Mesendoderm (in vitro differentiated cells): ENCODE results near the gene OR8A1.

Experiments
- DNase-seq: peaks from one replicate; pipeline ENCODE4 v3.0.0; 2013
- H2AK5ac ChIP-seq: 2 replicates; pipeline ENCODE4 v1.6.1; 2013; ENCODE audit warnings: low read length, inconsistent platforms
- H2BK120ac ChIP-seq: 2 replicates; pipeline ENCODE4 v1.6.1; 2013; ENCODE audit warnings: low read depth, mild to moderate bottlenecking, low read length, moderate library complexity, mixed read lengths
- H2BK15ac ChIP-seq: replicated peaks from 2 replicates; pipeline ENCODE4 v1.6.1; 2013; ENCODE audit warnings: low read depth, mild to moderate bottlenecking, moderate library complexity
- H2BK5ac ChIP-seq: 2 replicates; pipeline ENCODE4 v1.6.1; 2013; ENCODE audit warnings: low read length, inconsistent platforms
- H3K18ac ChIP-seq: 2 replicates; pipeline ENCODE4 v1.6.1; 2013; ENCODE audit warnings: mild to moderate bottlenecking, low read length, mixed read lengths
- H3K23ac ChIP-seq: one replicate; pipeline ENCODE4 v1.6.1; 2013; ENCODE audit warnings: low read length
- H3K27ac ChIP-seq: 2 replicates; pipeline ENCODE4 v1.5.1; 2013; ENCODE audit warnings: low read depth, mild to moderate bottlenecking, inconsistent platforms, low read length, moderate library complexity
- H3K27me3 ChIP-seq: 2 replicates; pipeline ENCODE4 v1.6.1; 2013; ENCODE audit warnings: low read length, control low read depth, mild to moderate bottlenecking, inconsistent platforms; ENCODE audit not compliant: insufficient read depth, poor library complexity
- H3K36me3 ChIP-seq: 2 replicates; pipeline ENCODE4 v1.6.1; 2013; ENCODE audit warnings: low read length, inconsistent platforms; ENCODE audit not compliant: control insufficient read depth, insufficient read depth
- H3K4ac ChIP-seq: one replicate; pipeline ENCODE4 v1.6.1; 2013; ENCODE audit warnings: low read depth, mild to moderate bottlenecking, low read length, moderate library complexity
- H3K4me1 ChIP-seq: 2 replicates; pipeline ENCODE4 v1.6.1; 2013; ENCODE audit warnings: low read depth, low read length, inconsistent platforms; ENCODE audit not compliant: control insufficient read depth
- H3K4me2 ChIP-seq: 2 replicates; pipeline ENCODE4 v1.6.1; 2013; ENCODE audit warnings: low read length
- H3K4me3 ChIP-seq: 2 replicates; pipeline ENCODE4 v1.5.1; 2013; ENCODE audit warnings: mild to moderate bottlenecking, low read length
- H3K56ac ChIP-seq: one replicate; pipeline ENCODE4 v1.6.1; 2013; ENCODE audit warnings: low read length
- H3K79me1 ChIP-seq: 2 replicates; pipeline ENCODE4 v1.6.1; 2013; ENCODE audit warnings: low read length, inconsistent platforms
- H3K79me2 ChIP-seq: 2 replicates; pipeline ENCODE4 v1.6.1; 2013; ENCODE audit warnings: mild to moderate bottlenecking, low read length; ENCODE audit not compliant: control insufficient read depth, insufficient read depth
- H3K9ac ChIP-seq: 2 replicates; pipeline ENCODE4 v1.6.1; 2013; ENCODE audit warnings: low read length, inconsistent platforms
- H4K5ac ChIP-seq: one replicate; pipeline ENCODE4 v1.6.1; 2013; ENCODE audit warnings: low read length
- H4K8ac ChIP-seq: one replicate; pipeline ENCODE4 v1.6.1; 2013; ENCODE audit warnings: low read depth, mild to moderate bottlenecking, control low read depth, low read length, moderate library complexity
- WGBS: extraction: QIAGEN DNeasy Blood & Tissue Kit; methylation state at CpG from one replicate; pipeline ENCODE4 v1.1.7; 2013; ENCODE audit warnings: low lambda C conversion rate, missing lambda C conversion rate; ENCODE audit not compliant: insufficient coverage; ENCODE audit errors: extremely low coverage; 5-methylcytosine and 5-hydroxymethylcytosine counted together

Gene OR8A1

DNA sequence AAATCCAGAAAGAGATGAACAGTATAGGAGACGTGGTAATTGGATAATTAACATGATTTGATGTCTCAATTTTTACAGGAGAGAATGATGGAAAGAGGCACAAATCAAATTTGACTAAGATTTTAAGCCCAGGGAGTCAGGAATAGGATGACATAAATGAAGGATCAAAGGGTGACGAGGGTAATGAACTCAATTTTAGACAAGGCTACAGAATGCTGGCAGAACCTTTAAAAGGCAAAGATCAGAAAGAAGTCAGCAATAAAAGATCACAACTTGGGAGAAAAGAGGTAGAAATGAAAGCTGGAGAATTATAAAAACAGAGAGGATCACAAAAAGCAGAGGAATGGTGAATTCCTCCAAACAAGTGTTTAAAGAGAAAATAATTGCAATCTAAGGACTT lies 13.0 kb upstream of the OR8A1 start:
- Histone ChIP-seq H4K8ac (no peak overlapping the region), H3K79me2 (no peaks in the 10 kb centered on the region), H3K27ac (no peak overlapping the region), H3K4me3 (no peak overlapping the region), H3K79me1 (no peaks in the 10 kb centered on the region), H2AK5ac (no peak overlapping the region), H3K4me1 (no peaks in the 10 kb centered on the region), H3K23ac (no peak overlapping the region), H3K9ac (no peak overlapping the region), H3K18ac (no peak overlapping the region), H3K27me3 (no peaks in the 10 kb centered on the region), H3K56ac (no peak overlapping the region), H3K36me3 (no peaks in the 10 kb centered on the region), H2BK15ac (no peak overlapping the region), H2BK5ac (no peak overlapping the region), H3K4me2 (no peak overlapping the region), H3K4ac (no peak overlapping the region), H2BK120ac (no peak overlapping the region), H4K5ac (no peak overlapping the region)
- DNase-seq: no peak
- no CpG with 5 or more reads among the region's 2 CpGs for WGBS

DNA sequence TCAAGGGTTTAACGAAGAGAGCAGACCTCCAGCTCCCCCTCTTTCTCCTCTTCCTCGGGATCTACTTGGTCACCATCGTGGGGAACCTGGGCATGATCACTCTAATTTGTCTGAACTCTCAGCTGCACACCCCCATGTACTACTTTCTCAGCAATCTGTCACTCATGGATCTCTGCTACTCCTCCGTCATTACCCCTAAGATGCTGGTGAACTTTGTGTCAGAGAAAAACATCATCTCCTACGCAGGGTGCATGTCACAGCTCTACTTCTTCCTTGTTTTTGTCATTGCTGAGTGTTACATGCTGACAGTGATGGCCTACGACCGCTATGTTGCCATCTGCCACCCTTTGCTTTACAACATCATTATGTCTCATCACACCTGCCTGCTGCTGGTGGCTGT lies 363 bp downstream of the OR8A1 start:
- Histone ChIP-seq H3K23ac (no peak overlapping the region), H3K4me3 (no peak overlapping the region), H2BK5ac (no peak overlapping the region), H4K5ac (no peak overlapping the region), H3K27ac (no peak overlapping the region), H3K4ac (no peak overlapping the region), H3K79me2 (no peaks in the 10 kb centered on the region), H3K4me1 (no peaks in the 10 kb centered on the region), H3K56ac (no peak overlapping the region), H3K9ac (no peak overlapping the region), H4K8ac (no peak overlapping the region), H3K4me2 (no peak overlapping the region), H2AK5ac (no peak overlapping the region), H3K36me3 (no peaks in the 10 kb centered on the region), H2BK120ac (no peak overlapping the region), H3K79me1 (no peaks in the 10 kb centered on the region), H2BK15ac (no peak overlapping the region), H3K27me3 (no peaks in the 10 kb centered on the region), H3K18ac (no peak overlapping the region)
- no CpG with 5 or more reads among the region's 7 CpGs for WGBS
- DNase-seq: no peak

DNA sequence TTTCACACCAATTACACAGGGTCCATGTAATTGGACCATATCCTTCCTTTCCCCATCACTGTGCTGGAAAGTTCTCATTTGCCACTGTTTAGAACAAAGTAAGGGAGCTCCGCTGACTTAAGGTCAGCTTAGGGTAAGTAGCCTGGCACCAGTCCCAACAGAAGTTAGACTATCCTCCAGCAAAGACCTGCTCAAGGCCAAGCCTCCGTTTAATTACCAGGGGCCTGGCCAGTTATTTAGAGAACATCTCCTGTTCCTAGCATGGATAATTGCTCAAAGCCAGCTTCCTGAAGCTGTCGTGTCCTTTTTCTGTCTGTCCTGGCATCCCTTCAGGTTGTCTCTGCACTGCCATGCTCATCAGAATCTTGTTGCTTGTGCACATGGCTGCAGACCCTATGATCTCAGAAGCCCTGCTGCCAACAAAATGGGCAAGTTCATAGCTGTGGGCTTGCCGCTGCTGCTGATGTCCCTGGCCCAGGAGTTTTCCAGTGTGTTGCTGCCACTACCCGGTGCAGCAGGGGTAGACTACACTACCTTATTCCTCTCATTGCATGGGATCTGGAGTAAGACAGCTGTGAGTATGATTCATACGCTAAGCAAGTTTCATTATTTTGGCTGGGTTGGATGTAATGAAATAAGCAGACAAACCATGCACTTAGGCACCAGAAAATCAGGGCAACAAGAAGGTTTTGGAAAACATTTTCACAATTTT lies 8.1 kb downstream of the OR8A1 start:
- H3K4me1 ChIP-seq: no peaks in the 10 kb centered on the region
- no peaks in the 10 kb centered on the region for H3K36me3 ChIP-seq
- H2BK120ac ChIP-seq: no peak overlapping the region
- no peaks in the 10 kb centered on the region for H3K27me3 ChIP-seq
- DNase-seq: no peak
- H3K27ac ChIP-seq: no peak overlapping the region
- no peak overlapping the region for H3K56ac ChIP-seq
- H3K4me3 ChIP-seq: no peak overlapping the region
- H4K8ac ChIP-seq: no peak overlapping the region
- no peak overlapping the region for H3K23ac ChIP-seq
- H2AK5ac ChIP-seq: no peak overlapping the region
- H2BK5ac ChIP-seq: no peak overlapping the region
- WGBS: no CpG with 5 or more reads among the region's 6 CpGs
- H3K4me2 ChIP-seq: no peak overlapping the region
- no peak overlapping the region for H2BK15ac ChIP-seq
- no peak overlapping the region for H4K5ac ChIP-seq
- H3K79me1 ChIP-seq: no peaks in the 10 kb centered on the region
- H3K79me2 ChIP-seq: no peaks in the 10 kb centered on the region
- H3K18ac ChIP-seq: no peak overlapping the region
- no peak overlapping the region for H3K4ac ChIP-seq
- no peak overlapping the region for H3K9ac ChIP-seq

DNA sequence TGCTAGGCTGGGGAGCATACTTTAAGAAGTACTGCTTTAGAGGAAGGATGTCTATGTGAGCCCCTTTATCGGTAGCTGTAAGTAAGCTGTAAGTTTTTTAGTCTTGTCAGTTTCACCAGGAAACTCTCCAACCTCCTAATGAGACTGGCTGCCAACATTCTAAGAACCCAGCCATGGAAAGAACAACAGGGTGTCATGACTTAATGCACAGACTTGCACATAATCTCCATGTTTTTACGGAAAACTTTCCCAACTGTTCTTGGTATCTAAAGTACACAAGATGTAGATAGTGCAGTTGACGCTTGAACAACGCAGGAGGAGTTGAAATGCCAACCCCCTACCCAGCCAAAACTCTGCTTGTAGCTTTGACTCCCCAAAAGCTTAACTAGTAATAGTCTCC lies 9.0 kb downstream of the OR8A1 start:
- H3K23ac ChIP-seq: no peak overlapping the region
- no peak overlapping the region for H4K8ac ChIP-seq
- no peaks in the 10 kb centered on the region for H3K27me3 ChIP-seq
- no CpG with 5 or more reads among the region's 4 CpGs for WGBS
- no peak overlapping the region for H2BK120ac ChIP-seq
- no peak overlapping the region for H2AK5ac ChIP-seq
- no peak overlapping the region for H4K5ac ChIP-seq
- H3K79me2 ChIP-seq: no peaks in the 10 kb centered on the region
- no peak overlapping the region for H3K27ac ChIP-seq
- no peaks in the 10 kb centered on the region for H3K36me3 ChIP-seq
- H3K4ac ChIP-seq: no peak overlapping the region
- H3K18ac ChIP-seq: no peak overlapping the region
- H2BK5ac ChIP-seq: no peak overlapping the region
- no peak overlapping the region for H2BK15ac ChIP-seq
- H3K4me1 ChIP-seq: no peaks in the 10 kb centered on the region
- no peaks in the 10 kb centered on the region for H3K79me1 ChIP-seq
- no peak for DNase-seq
- H3K56ac ChIP-seq: no peak overlapping the region
- H3K9ac ChIP-seq: no peak overlapping the region
- no peak overlapping the region for H3K4me3 ChIP-seq
- H3K4me2 ChIP-seq: no peak overlapping the region

DNA sequence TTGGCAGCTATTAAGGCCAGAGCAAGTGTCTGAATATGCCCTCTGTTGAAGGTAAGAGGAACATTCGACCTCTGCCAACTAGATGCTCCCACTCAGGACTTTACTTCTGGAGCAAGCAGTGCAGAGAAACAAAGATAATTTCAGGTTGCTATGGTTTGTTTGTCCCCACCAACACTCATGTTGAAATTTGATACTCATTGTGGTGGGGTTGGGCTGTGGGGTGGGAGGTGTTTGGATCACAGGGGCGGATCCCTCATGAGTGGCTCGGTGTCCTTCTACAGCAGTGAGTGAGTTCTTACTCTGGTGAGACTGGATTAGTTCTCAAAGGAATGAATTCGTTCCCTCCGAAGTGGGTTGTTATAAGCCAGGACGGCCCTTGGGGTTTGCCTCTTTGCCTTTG lies 12.0 kb downstream of the OR8A1 start:
- no peaks in the 10 kb centered on the region for H3K79me1 ChIP-seq
- H3K56ac ChIP-seq: no peak overlapping the region
- no peaks in the 10 kb centered on the region for H3K27me3 ChIP-seq
- H3K27ac ChIP-seq: no peak overlapping the region
- DNase-seq: no peak
- H3K36me3 ChIP-seq: no peaks in the 10 kb centered on the region
- H2BK5ac ChIP-seq: no peak overlapping the region
- no peak overlapping the region for H2BK120ac ChIP-seq
- no CpG with 5 or more reads among the region's 6 CpGs for WGBS
- H3K4me2 ChIP-seq: no peak overlapping the region
- H2AK5ac ChIP-seq: no peak overlapping the region
- no peak overlapping the region for H4K8ac ChIP-seq
- no peak overlapping the region for H3K9ac ChIP-seq
- no peak overlapping the region for H3K4ac ChIP-seq
- H3K4me3 ChIP-seq: no peak overlapping the region
- H2BK15ac ChIP-seq: no peak overlapping the region
- H3K23ac ChIP-seq: no peak overlapping the region
- H3K4me1 ChIP-seq: no peaks in the 10 kb centered on the region
- H4K5ac ChIP-seq: no peak overlapping the region
- H3K18ac ChIP-seq: no peak overlapping the region
- no peaks in the 10 kb centered on the region for H3K79me2 ChIP-seq

DNA sequence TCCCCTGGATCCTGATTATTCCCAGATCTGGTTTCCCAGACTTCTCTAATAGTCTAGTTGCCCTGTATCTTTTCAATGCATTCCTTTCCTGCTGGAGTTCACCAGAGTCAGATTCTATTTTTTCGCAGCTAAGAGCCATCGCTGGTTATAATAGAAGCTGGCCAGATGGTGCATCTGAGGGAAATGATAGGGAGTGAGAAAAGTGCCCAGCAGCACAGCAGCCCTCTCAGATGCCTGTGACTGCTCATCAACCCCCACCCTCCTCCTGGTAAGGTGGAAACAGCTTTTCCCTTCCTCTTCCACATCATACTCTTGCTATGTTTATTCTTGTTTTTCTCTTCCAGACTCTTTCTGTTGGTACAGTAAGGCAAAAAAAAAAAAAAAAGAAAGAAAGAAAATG lies 12.8 kb downstream of the OR8A1 start:
- no peaks in the 10 kb centered on the region for H3K36me3 ChIP-seq
- WGBS: no CpG with 5 or more reads among the region's 2 CpGs
- H3K79me1 ChIP-seq: no peaks in the 10 kb centered on the region
- H2AK5ac ChIP-seq: no peak overlapping the region
- no peak overlapping the region for H3K4me2 ChIP-seq
- no peaks in the 10 kb centered on the region for H3K79me2 ChIP-seq
- H4K8ac ChIP-seq: no peak overlapping the region
- no peak overlapping the region for H2BK5ac ChIP-seq
- no peak overlapping the region for H2BK120ac ChIP-seq
- no peak overlapping the region for H3K18ac ChIP-seq
- no peak overlapping the region for H3K9ac ChIP-seq
- H4K5ac ChIP-seq: no peak overlapping the region
- no peak overlapping the region for H3K4me3 ChIP-seq
- no peak overlapping the region for H3K27ac ChIP-seq
- H3K4ac ChIP-seq: no peak overlapping the region
- H3K23ac ChIP-seq: no peak overlapping the region
- no peaks in the 10 kb centered on the region for H3K4me1 ChIP-seq
- no peak overlapping the region for H2BK15ac ChIP-seq
- H3K27me3 ChIP-seq: no peaks in the 10 kb centered on the region
- no peak overlapping the region for H3K56ac ChIP-seq
- no peak for DNase-seq
